Caco-2 (cell line): ENCODE measurements around the gene LAMB2. TPM values are rescaled to one million over a fixed set of nuclear protein-coding genes. Genes with fewer than 3 reads are reported as not detected.

Source experiments
- BruUV-seq: library from RNA; stranded (reverse); fragments of 400-500 nt; replicated peaks from 2 replicates; lab custom pipeline; 2021; lab: Mats Ljungman, UMichigan
- CTCF ChIA-PET: fragments of 300-600 bp; sonication (Branson Sonifier 250); formaldehyde crosslinking; loops from one replicate; lab custom pipeline; 2022; ENCODE audit warnings: antibody characterized with exemption; lab: Charles Lee
- POLR2A ChIA-PET: fragments of 300-600 bp; sonication (Branson Sonifier 250); formaldehyde crosslinking; loops from one replicate; lab custom pipeline; 2022; ENCODE audit warnings: antibody characterized with exemption; lab: Charles Lee
- DNase-seq, 2 experiments: peaks; one replicate each; pipeline versions ENCODE4 v3.0.0 to v3.0.0-alpha.2; 2020 to 2022
- H3K27me3 ChIP-seq: replicated peaks from 2 replicates; pipeline ENCODE4 v1.6.0; 2011; ENCODE audit warnings: low read length; ENCODE audit not compliant: control insufficient read depth, insufficient read depth
- H3K36me3 ChIP-seq: 2 replicates; pipeline ENCODE4 v1.5.1; 2011; ENCODE audit warnings: low read length; ENCODE audit not compliant: control insufficient read depth, insufficient read depth
- H3K4me1 ChIP-seq: fragments of 250-450 bp; sonication (Bioruptor Pico); 2 replicates; pipeline ENCODE4 v1.5.1; 2020; ENCODE audit warnings: mild to moderate bottlenecking
- H3K4me3 ChIP-seq: 2 replicates; pipeline ENCODE4 v1.5.1; 2011; ENCODE audit warnings: low read depth, mild to moderate bottlenecking, control low read depth, low read length
- H3K9me3 ChIP-seq: fragments of 250-450 bp; sonication (Bioruptor Pico); 2 replicates; pipeline ENCODE4 v1.5.1; 2020; ENCODE audit warnings: mild to moderate bottlenecking, moderate library complexity
- H3K27ac Mint-ChIP-seq: one replicate; pipeline ENCODE4 v1.8.0; 2022; ENCODE audit warnings: mixed read lengths; ENCODE audit not compliant: unreplicated experiment
- H3K27me3 Mint-ChIP-seq: one replicate; pipeline ENCODE4 v1.8.0; 2022; ENCODE audit warnings: mixed read lengths; ENCODE audit not compliant: insufficient read depth, unreplicated experiment
- H3K36me3 Mint-ChIP-seq: one replicate; pipeline ENCODE4 v1.8.0; 2022; ENCODE audit warnings: mild to moderate bottlenecking, mixed read lengths; ENCODE audit not compliant: insufficient read depth, unreplicated experiment
- H3K4me1 Mint-ChIP-seq: one replicate; pipeline ENCODE4 v1.8.0; 2022; ENCODE audit warnings: low read depth, mixed read lengths; ENCODE audit not compliant: unreplicated experiment
- H3K4me3 Mint-ChIP-seq: one replicate; pipeline ENCODE4 v1.8.0; 2022; ENCODE audit warnings: mild to moderate bottlenecking, moderate library complexity, mixed read lengths; ENCODE audit not compliant: unreplicated experiment
- H3K9me3 Mint-ChIP-seq: one replicate; pipeline ENCODE4 v1.8.0; 2022; ENCODE audit warnings: mixed read lengths; ENCODE audit not compliant: unreplicated experiment
- CTCF ChIP-seq, 2 experiments: fragments of 200-600 bp in 1 of 2; IDR thresholded peaks; 1 replicate in 1 of 2; 2 replicates in 1 of 2; pipeline versions ENCODE4 v1.5.1 to v1.8.0; 2011 to 2022; ENCODE audit warnings: antibody characterized with exemption in 1 of 2, control low read depth in 1 of 2, inconsistent platforms in 1 of 2, low read depth in 1 of 2, low read length in 1 of 2, mild to moderate bottlenecking in 1 of 2, moderate library complexity in 1 of 2; ENCODE audit not compliant: insufficient read depth in 1 of 2, severe bottlenecking in 1 of 2, unreplicated experiment in 1 of 2
- intact Hi-C: fragments of 100-400 bp; cut with micrococcal nuclease; formaldehyde crosslinking; loops from one replicate; pipeline ENCODE4 v1.10.0; 2022; ENCODE audit not compliant: unreplicated experiment
- total RNA-seq: library from RNA; stranded (reverse); gene quantifications from 2 replicates; pipeline ENCODE4 v1.2.3, GENCODE V29; 2022

The LAMB2 gene
- total RNA-seq, 1 experiment from 2014 or later = 189 TPM

- CTCF ChIA-PET = no interaction called here
Observed at GRCh38 chr3:49081429-49081828, 51.4 kb downstream of the LAMB2 start.

GRCh38 chr3:49079270-49079669, 53.6 kb downstream of the LAMB2 start:
- no peaks in the 10 kb centered on the region for H3K36me3 ChIP-seq
- no peaks in the 10 kb centered on the region for H3K27me3 ChIP-seq
- no peak for TF ChIP-seq CTCF (IDR thresholded peaks at IDR 0.05; ENCODE audit: insufficient read depth in 1 of 2, low read depth in 1 of 2, low read length in 1 of 2, severe bottlenecking in 1 of 2, unreplicated experiment in 1 of 2)
- no peak overlapping the region for H3K4me3 ChIP-seq
- ChIA-PET POLR2A (no interaction called here), CTCF (no interaction called here)
- no peak for DNase-seq
- H3K9me3 ChIP-seq = no peaks in the 10 kb centered on the region
- BruUV-seq = no TSS peak
- Mint-ChIP-seq H3K36me3 (peaks cover 55% of the 10 kb centered on the region), H3K27me3 (no peaks in the 10 kb centered on the region), H3K4me3 (no peak overlapping the region), H3K9me3 (no peaks in the 10 kb centered on the region), H3K27ac (no peak overlapping the region), H3K4me1 (peaks cover 6% of the 10 kb centered on the region)
- intact Hi-C loops = no loop called here
- H3K4me1 ChIP-seq = no peaks in the 10 kb centered on the region

More at GRCh38 chr3:49081429-49081828, 51.4 kb downstream of the LAMB2 start:
- no peaks in the 10 kb centered on the region for H3K9me3 Mint-ChIP-seq
- no peak for TF ChIP-seq CTCF (IDR thresholded peaks at IDR 0.05; ENCODE audit: insufficient read depth in 1 of 2, low read depth in 1 of 2, low read length in 1 of 2, severe bottlenecking in 1 of 2, unreplicated experiment in 1 of 2)
- H3K4me3 Mint-ChIP-seq = no peak overlapping the region
- Histone ChIP-seq H3K4me3 (no peak overlapping the region), H3K4me1 (no peaks in the 10 kb centered on the region), H3K27me3 (no peaks in the 10 kb centered on the region), H3K9me3 (no peaks in the 10 kb centered on the region), H3K36me3 (no peaks in the 10 kb centered on the region)
- intact Hi-C loops = no loop called here
- H3K27ac Mint-ChIP-seq = no peak overlapping the region
- H3K4me1 Mint-ChIP-seq = peaks cover 6% of the 10 kb centered on the region
- POLR2A ChIA-PET = interaction anchor here (0.7 kb wide), 1 partner anchor 53 kb away, joined by 3 read pairs; no protein-coding TSS in a partner anchor
- BruUV-seq = no TSS peak
- H3K36me3 Mint-ChIP-seq = peaks cover 47% of the 10 kb centered on the region
- no peak for DNase-seq
- no peaks in the 10 kb centered on the region for H3K27me3 Mint-ChIP-seq

- no peak overlapping the region for H3K27ac Mint-ChIP-seq
- no peak for TF ChIP-seq CTCF (IDR thresholded peaks at IDR 0.05; ENCODE audit: insufficient read depth in 1 of 2, low read depth in 1 of 2, low read length in 1 of 2, severe bottlenecking in 1 of 2, unreplicated experiment in 1 of 2)
- Histone ChIP-seq H3K27me3 (no peaks in the 10 kb centered on the region), H3K36me3 (no peaks in the 10 kb centered on the region), H3K4me1 (no peaks in the 10 kb centered on the region), H3K9me3 (no peaks in the 10 kb centered on the region), H3K4me3 (no peak overlapping the region)
- H3K27me3 Mint-ChIP-seq = no peaks in the 10 kb centered on the region
- no peaks in the 10 kb centered on the region for H3K9me3 Mint-ChIP-seq
- H3K4me1 Mint-ChIP-seq = peaks cover 6% of the 10 kb centered on the region
- intact Hi-C loops = no loop called here
- no peak overlapping the region for H3K4me3 Mint-ChIP-seq
- CTCF ChIA-PET = no interaction called here
- peaks cover 70% of the 10 kb centered on the region for H3K36me3 Mint-ChIP-seq
- no peak for DNase-seq
- POLR2A ChIA-PET = no interaction called here
- no TSS peak for BruUV-seq
Observed at GRCh38 chr3:49076646-49077045, 56.2 kb downstream of the LAMB2 start.
